ENCODE data around the gene SYCP3. TPM values are rescaled to one million over a fixed set of nuclear protein-coding genes. Genes with fewer than 3 reads are reported as not detected.
A peak's percentile ranks its signal among the peaks of the same experiment; 100 is the strongest.

The SYCP3 gene
- total RNA-seq, 4 donors from 2014 or later, result not detected

- Histone ChIP-seq H3K4me3 (peak overlapping the region; percentile 70 to 94 (median 90)), H3K9me3 (no peaks in the 10 kb centered on the region), H3K36me3 (no peaks in the 10 kb centered on the region), H3K27ac (replicated peaks in 1 of 4) (peak overlapping the region; percentile 89 to 97 (median 96)), H3K4me1 (peaks cover 54 to 69% (median 64%) of the 10 kb centered on the region in 4 donors), H3K27me3 (no peaks in the 10 kb centered on the region)
- WGBS, result 2% methylated on average over 14 of the region's 67 CpGs
- TF ChIP-seq EP300 (IDR thresholded peaks at IDR 0.05), result no peak
- TF ChIP-seq POLR2AphosphoS5 (IDR thresholded peaks at IDR 0.05), result peak; percentile 15 to 39
- peak; percentile 35 for TF ChIP-seq POLR2A (IDR thresholded peaks at IDR 0.05; ENCODE audit: low read depth)
- no peak for TF ChIP-seq CTCF (IDR thresholded peaks at IDR 0.05)
- intact Hi-C loops (cut with DNase I), result loop anchor here (2.0 to 5.0 kb wide), 2 partner anchors 133 to 364 kb away; partner anchors contain the start of genes GNPTAB and WASHC3
- no peak for DNase-seq (ENCODE audit: extremely low spot score)
Observed at GRCh38 chr12:101697930-101698799, 41.1 kb downstream of the SYCP3 start.

- Histone ChIP-seq H3K4me1 (peaks cover 51 to 61% (median 56%) of the 10 kb centered on the region in 4 donors), H3K4me3 (peak within 1 kb of the TSS; percentile 70 to 94 (median 90)), H3K36me3 (no peaks in the 10 kb centered on the region), H3K9me3 (no peaks in the 10 kb centered on the region), H3K27me3 (no peaks in the 10 kb centered on the region), H3K27ac (replicated peaks in 1 of 4) (peak within 1 kb of the TSS; percentile 89 to 97 (median 96))
- WGBS, result no CpG with 5 or more reads among the region's 80 CpGs
- DNase-seq (ENCODE audit: extremely low spot score), result peak; percentile 94
- TF ChIP-seq POLR2AphosphoS5 (IDR thresholded peaks at IDR 0.05), result peak in 1 of 2 donors; percentile 32
- no peak for TF ChIP-seq POLR2A (IDR thresholded peaks at IDR 0.05; ENCODE audit: low read depth)
- intact Hi-C loops (cut with DNase I), result loop anchor here (2.0 to 5.0 kb wide), 2 partner anchors 133 to 365 kb away; partner anchors contain the start of genes GNPTAB and WASHC3
Observed at GRCh38 chr12:101697197-101697929, 41.9 kb downstream of the SYCP3 start, which contains the start of gene CHPT1. CHPT1 (plus strand) TSS chr12:101697640; CDS start chr12:101697862, 222 bp downstream.

GRCh38 chr12:101696251-101697196 lies 42.7 kb downstream of the SYCP3 start:
- 32% methylated on average over 17 of the region's 18 CpGs for WGBS
- no peak for DNase-seq (ENCODE audit: extremely low spot score)
- intact Hi-C loops (cut with DNase I), result loop anchor here (2.0 to 5.0 kb wide), 2 partner anchors 134 to 366 kb away; partner anchors contain the start of genes GNPTAB and WASHC3
- H3K27me3 ChIP-seq, result no peaks in the 10 kb centered on the region
- peak overlapping the region; percentile 89 to 97 (median 96) for H3K27ac ChIP-seq (replicated peaks in 1 of 4)
- peak overlapping the region; percentile 70 to 94 (median 90) for H3K4me3 ChIP-seq
- no peaks in the 10 kb centered on the region for H3K36me3 ChIP-seq
- no peaks in the 10 kb centered on the region for H3K9me3 ChIP-seq
- no peak for TF ChIP-seq EP300 (IDR thresholded peaks at IDR 0.05)
- peak in 1 of 2 donors; percentile 66 for TF ChIP-seq POLR2AphosphoS5 (IDR thresholded peaks at IDR 0.05)
- TF ChIP-seq POLR2A (IDR thresholded peaks at IDR 0.05; ENCODE audit: low read depth), result no peak
- TF ChIP-seq CTCF (IDR thresholded peaks at IDR 0.05), result no peak
- peaks cover 42 to 52% (median 48%) of the 10 kb centered on the region in 4 donors for H3K4me1 ChIP-seq

GRCh38 chr12:101695706-101696105 lies 43.6 kb downstream of the SYCP3 start:
- TF ChIP-seq CTCF (IDR thresholded peaks at IDR 0.05) (no peak), EP300 (IDR thresholded peaks at IDR 0.05) (no peak), POLR2A (IDR thresholded peaks at IDR 0.05; ENCODE audit: low read depth) (no peak), POLR2AphosphoS5 (IDR thresholded peaks at IDR 0.05) (no peak)
- intact Hi-C loops (cut with DNase I), result loop anchor here (2.0 to 5.0 kb wide), 2 partner anchors 135 to 367 kb away; partner anchors contain the start of genes GNPTAB and WASHC3
- H3K27ac ChIP-seq (replicated peaks in 1 of 4), result peak overlapping the region; percentile 89 to 97 (median 96)
- DNase-seq (ENCODE audit: extremely low spot score), result no peak
- peaks cover 34 to 44% (median 40%) of the 10 kb centered on the region in 4 donors for H3K4me1 ChIP-seq
- no peak overlapping the region for H3K4me3 ChIP-seq
- no peaks in the 10 kb centered on the region for H3K27me3 ChIP-seq
- H3K36me3 ChIP-seq, result no peaks in the 10 kb centered on the region
- H3K9me3 ChIP-seq, result no peaks in the 10 kb centered on the region
- WGBS, result 65% methylated on average over 1 of the region's 1 CpG

All from esophagus muscularis mucosa (tissue), 4 donors.